Cardiac muscle cell (in vitro differentiated cells and primary cell): ENCODE data around the gene CAMSAP1. TPM values are rescaled to one million over a fixed set of nuclear protein-coding genes. Genes with fewer than 3 reads are reported as not detected.

Source experiments
- DNase-seq, 2 donors: peaks; one replicate each; pipeline versions ENCODE4 v3.0.0 to v3.0.0-alpha.2; 2010 to 2017; ENCODE audit warnings: low read depth in 1 of 2, low spot score in 1 of 2
- H3K27ac ChIP-seq: fragments of 200-600 bp; sonication (generic); 2 replicates; pipeline ENCODE4 v1.5.1; 2016
- H3K27me3 ChIP-seq: fragments of 200-600 bp; sonication (generic); 2 replicates; pipeline ENCODE4 v1.6.0; 2016; ENCODE audit warnings: control low read depth
- H3K36me3 ChIP-seq: fragments of 200-600 bp; sonication (generic); 2 replicates; pipeline ENCODE4 v1.5.1; 2016; ENCODE audit warnings: control low read depth
- H3K4me1 ChIP-seq: fragments of 200-600 bp; sonication (generic); 2 replicates; pipeline ENCODE4 v1.8.1; 2017; ENCODE audit warnings: low read depth, mild to moderate bottlenecking, mixed run types
- H3K4me3 ChIP-seq: fragments of 200-600 bp; sonication (generic); 2 replicates; pipeline ENCODE4 v1.5.1; 2016; ENCODE audit warnings: mild to moderate bottlenecking
- H3K9me3 ChIP-seq: fragments of 200-600 bp; sonication (generic); 2 replicates; pipeline ENCODE4 v1.5.1; 2017; ENCODE audit warnings: low read depth, mild to moderate bottlenecking, control low read depth
- CTCF ChIP-seq: IDR thresholded peaks from 2 replicates; pipeline ENCODE4 v1.5.1; 2012; ENCODE audit warnings: low read depth, mild to moderate bottlenecking, low read length
- polyA plus RNA-seq: library from polyadenylated mRNA; unstranded; fragments of >200 nt; fragmentation: Nextera tagmentation; extraction: Ambion mirVana; gene quantifications from 2 replicates; pipeline ENCODE4 v1.2.1, GENCODE V29; 2016
- total RNA-seq: library from RNA; depleted of rRNA; stranded (reverse); fragments of >200 nt; gene quantifications from 2 replicates; pipeline ENCODE4 v1.2.3, GENCODE V29; 2016

Gene CAMSAP1
- total and polyA plus RNA-seq, 2 experiments from 2014 or later = 7.8 to 64.1 TPM

GRCh38 chr9:135785013-135785575, 122.3 kb downstream of the CAMSAP1 start:
- Histone ChIP-seq H3K9me3 (no peaks in the 10 kb centered on the region), H3K4me3 (no peak overlapping the region), H3K36me3 (no peaks in the 10 kb centered on the region), H3K27ac (no peak overlapping the region), H3K27me3 (no peaks in the 10 kb centered on the region), H3K4me1 (no peaks in the 10 kb centered on the region)
- no peak for TF ChIP-seq CTCF
- DNase-seq = no peak

GRCh38 chr9:135783540-135784245, 123.7 kb downstream of the CAMSAP1 start:
- no peak overlapping the region for H3K27ac ChIP-seq
- H3K9me3 ChIP-seq = no peaks in the 10 kb centered on the region
- no peaks in the 10 kb centered on the region for H3K27me3 ChIP-seq
- no peaks in the 10 kb centered on the region for H3K36me3 ChIP-seq
- no peak for DNase-seq
- H3K4me1 ChIP-seq = no peaks in the 10 kb centered on the region
- no peak overlapping the region for H3K4me3 ChIP-seq
- TF ChIP-seq CTCF = no peak

DNA sequence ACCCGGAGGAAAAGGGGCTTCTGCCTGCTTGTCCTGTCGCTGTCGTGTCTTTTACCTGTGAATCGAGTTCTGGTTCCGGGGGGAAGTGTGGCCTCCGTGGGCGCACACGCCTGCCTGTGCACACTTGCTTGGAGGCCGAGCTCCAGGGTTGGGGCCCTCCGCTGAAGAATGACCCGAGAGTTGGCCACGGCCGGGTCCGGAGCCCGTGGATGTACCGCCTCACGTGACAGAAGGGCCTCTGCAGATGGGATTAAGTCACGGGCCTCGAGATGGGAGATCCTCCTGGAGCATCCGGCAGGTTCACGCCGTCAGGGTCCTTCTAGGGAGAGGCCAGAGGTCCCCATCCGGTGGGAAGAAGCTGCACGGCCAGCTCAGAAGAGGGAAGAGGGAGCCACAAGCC, 124.4 kb downstream of the CAMSAP1 start:
- Histone ChIP-seq H3K27me3 (no peaks in the 10 kb centered on the region), H3K9me3 (no peaks in the 10 kb centered on the region), H3K4me1 (no peaks in the 10 kb centered on the region), H3K36me3 (no peaks in the 10 kb centered on the region), H3K4me3 (no peak overlapping the region), H3K27ac (no peak overlapping the region)
- no peak for TF ChIP-seq CTCF
- no peak for DNase-seq

DNA sequence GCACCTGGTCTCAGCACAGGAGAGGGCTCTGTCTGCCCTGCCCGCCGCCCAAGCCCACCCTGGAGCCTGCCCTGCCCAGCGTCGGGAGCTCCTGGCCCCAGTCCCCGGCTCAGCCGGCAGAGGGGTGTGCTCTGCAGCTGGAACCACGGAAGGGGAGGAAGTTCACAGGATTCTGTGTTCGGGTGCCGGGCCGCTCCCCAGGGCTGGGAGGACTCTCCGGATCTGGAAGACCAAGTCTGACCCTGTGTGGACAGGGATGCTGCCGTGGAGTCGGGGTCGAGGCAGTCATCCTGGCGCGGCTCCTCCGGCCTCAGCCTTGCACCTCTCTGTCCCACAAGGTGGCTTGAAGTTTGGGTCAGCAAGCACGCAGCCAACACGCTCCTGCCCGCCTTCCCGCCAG, 126.7 kb downstream of the CAMSAP1 start:
- Histone ChIP-seq H3K27ac (no peak overlapping the region), H3K4me3 (no peak overlapping the region), H3K27me3 (no peaks in the 10 kb centered on the region), H3K9me3 (no peaks in the 10 kb centered on the region), H3K36me3 (no peaks in the 10 kb centered on the region), H3K4me1 (no peaks in the 10 kb centered on the region)
- TF ChIP-seq CTCF = no peak
- DNase-seq = no peak

DNA sequence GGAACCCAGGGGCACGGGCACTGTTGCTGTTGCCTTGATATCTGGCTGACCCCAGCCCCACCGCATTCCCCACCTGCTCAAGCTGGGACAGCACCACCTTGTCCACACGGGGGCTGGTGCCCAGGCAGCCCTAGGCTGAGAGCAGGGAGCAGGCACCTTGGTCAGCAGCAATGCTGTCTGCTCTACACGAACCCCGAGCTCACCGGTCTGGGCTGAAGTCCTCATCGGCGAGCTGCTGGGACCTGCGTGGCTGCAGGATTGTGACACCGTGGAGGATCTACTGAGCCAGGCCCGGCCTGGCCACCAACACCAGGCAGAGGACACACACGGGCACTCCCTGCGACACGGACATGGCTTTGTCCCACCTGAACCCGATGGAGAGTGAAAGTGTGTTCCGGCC, 127.3 kb downstream of the CAMSAP1 start:
- H3K4me3 ChIP-seq = no peak overlapping the region
- no peaks in the 10 kb centered on the region for H3K27me3 ChIP-seq
- H3K4me1 ChIP-seq = no peaks in the 10 kb centered on the region
- no peak for DNase-seq
- H3K9me3 ChIP-seq = no peaks in the 10 kb centered on the region
- H3K36me3 ChIP-seq = no peaks in the 10 kb centered on the region
- TF ChIP-seq CTCF = no peak
- no peak overlapping the region for H3K27ac ChIP-seq
